ENCODE results near the gene SPOCK2. TPM values are rescaled to one million over a fixed set of nuclear protein-coding genes. Genes with fewer than 3 reads are reported as not detected.
A peak's percentile ranks its signal among the peaks of the same experiment; 100 is the strongest.

The SPOCK2 gene
- total and polyA plus RNA-seq, 2 donors (not counting 1 experiment from before 2014, with no cell fraction given), result 0.02 to 0.33 TPM

DNA sequence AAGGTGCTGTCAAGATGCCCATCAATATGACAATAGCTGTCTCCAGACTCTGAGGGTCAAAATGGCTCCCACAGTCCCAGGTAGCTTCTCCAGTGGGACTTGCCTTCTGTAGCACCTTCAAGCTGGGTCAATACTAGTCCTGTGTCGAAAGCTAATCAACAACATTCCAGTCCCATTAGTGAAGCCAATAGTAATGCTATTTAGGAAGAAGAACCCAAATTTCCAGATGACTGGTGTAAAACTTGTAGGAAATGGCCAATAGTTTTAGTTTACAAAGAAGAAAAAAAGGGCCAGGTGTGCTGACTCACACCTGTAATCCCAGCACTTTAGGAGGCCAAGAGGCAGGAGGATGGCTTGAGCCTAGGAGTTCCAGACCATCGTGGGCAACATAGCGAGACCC is 2.0 kb upstream of the SPOCK2 start:
- Histone ChIP-seq H3K79me2 (ENCODE audit: control insufficient read depth, insufficient read depth, low read length) (no peaks in the 10 kb centered on the region), H3K36me3 (ENCODE audit: control insufficient read depth, insufficient read depth, low read length) (no peaks in the 10 kb centered on the region), H2AFZ (ENCODE audit: low read length) (no peak overlapping the region), H3K4me3 (replicated peaks in 1 of 4; ENCODE audit: control extremely low read depth in 1 of 4, insufficient read depth in 1 of 4, low read depth in 3 of 4, low read length in 4 of 4) (no peak overlapping the region), H3K27me3 (ENCODE audit: control insufficient read depth, insufficient read depth, low read length) (peaks cover 32% of the 10 kb centered on the region), H3K4me1 (ENCODE audit: control insufficient read depth, extremely low read depth, insufficient read depth, low read length) (no peaks in the 10 kb centered on the region), H4K20me1 (ENCODE audit: control insufficient read depth, extremely low read depth, insufficient read depth, low read length) (no peaks in the 10 kb centered on the region), H3K9ac (ENCODE audit: insufficient read depth, low read length) (no peak overlapping the region), H3K27ac (ENCODE audit: insufficient read depth, low read length) (no peak overlapping the region), H3K4me2 (ENCODE audit: extremely low read depth, insufficient read depth, low read length) (no peak overlapping the region), H3K9me3 (ENCODE audit: control insufficient read depth, insufficient read depth, low read depth, low read length) (no peaks in the 10 kb centered on the region)
- no peak for DNase-seq (ENCODE audit: low read depth in 2 of 2)
- TF ChIP-seq EZH2 (IDR thresholded peaks at IDR 0.05; ENCODE audit: low read length, missing control alignments), result no peak
- TF ChIP-seq, protein P1, sequence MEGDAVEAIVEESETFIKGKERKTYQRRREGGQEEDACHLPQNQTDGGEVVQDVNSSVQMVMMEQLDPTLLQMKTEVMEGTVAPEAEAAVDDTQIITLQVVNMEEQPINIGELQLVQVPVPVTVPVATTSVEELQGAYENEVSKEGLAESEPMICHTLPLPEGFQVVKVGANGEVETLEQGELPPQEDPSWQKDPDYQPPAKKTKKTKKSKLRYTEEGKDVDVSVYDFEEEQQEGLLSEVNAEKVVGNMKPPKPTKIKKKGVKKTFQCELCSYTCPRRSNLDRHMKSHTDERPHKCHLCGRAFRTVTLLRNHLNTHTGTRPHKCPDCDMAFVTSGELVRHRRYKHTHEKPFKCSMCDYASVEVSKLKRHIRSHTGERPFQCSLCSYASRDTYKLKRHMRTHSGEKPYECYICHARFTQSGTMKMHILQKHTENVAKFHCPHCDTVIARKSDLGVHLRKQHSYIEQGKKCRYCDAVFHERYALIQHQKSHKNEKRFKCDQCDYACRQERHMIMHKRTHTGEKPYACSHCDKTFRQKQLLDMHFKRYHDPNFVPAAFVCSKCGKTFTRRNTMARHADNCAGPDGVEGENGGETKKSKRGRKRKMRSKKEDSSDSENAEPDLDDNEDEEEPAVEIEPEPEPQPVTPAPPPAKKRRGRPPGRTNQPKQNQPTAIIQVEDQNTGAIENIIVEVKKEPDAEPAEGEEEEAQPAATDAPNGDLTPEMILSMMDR (conservative IDR thresholded peaks at IDR 0.05 in 1 of 2, IDR thresholded peaks at IDR 0.05 in 1 of 2; ENCODE audit: low read depth in 1 of 2, low read length in 2 of 2), result no peak

- no peaks in the 10 kb centered on the region for H3K36me3 ChIP-seq (ENCODE audit: control insufficient read depth, insufficient read depth, low read length)
- H3K27ac ChIP-seq (ENCODE audit: insufficient read depth, low read length), result no peak overlapping the region
- no peaks in the 10 kb centered on the region for H4K20me1 ChIP-seq (ENCODE audit: control insufficient read depth, extremely low read depth, insufficient read depth, low read length)
- H3K9me3 ChIP-seq (ENCODE audit: control insufficient read depth, insufficient read depth, low read depth, low read length), result no peaks in the 10 kb centered on the region
- no peaks in the 10 kb centered on the region for H3K79me2 ChIP-seq (ENCODE audit: control insufficient read depth, insufficient read depth, low read length)
- DNase-seq (ENCODE audit: low read depth in 2 of 2), result peak in 1 of 2 donors; percentile 50
- no peak for TF ChIP-seq EZH2 (IDR thresholded peaks at IDR 0.05; ENCODE audit: low read length, missing control alignments)
- no peak overlapping the region for H2AFZ ChIP-seq (ENCODE audit: low read length)
- no peak overlapping the region for H3K4me2 ChIP-seq (ENCODE audit: extremely low read depth, insufficient read depth, low read length)
- no peaks in the 10 kb centered on the region for H3K4me1 ChIP-seq (ENCODE audit: control insufficient read depth, extremely low read depth, insufficient read depth, low read length)
- peaks cover 32% of the 10 kb centered on the region for H3K27me3 ChIP-seq (ENCODE audit: control insufficient read depth, insufficient read depth, low read length)
- no peak overlapping the region for H3K4me3 ChIP-seq (replicated peaks in 1 of 4; ENCODE audit: control extremely low read depth in 1 of 4, insufficient read depth in 1 of 4, low read depth in 3 of 4, low read length in 4 of 4)
- H3K9ac ChIP-seq (ENCODE audit: insufficient read depth, low read length), result no peak overlapping the region
These were observed 1.3 kb upstream of the SPOCK2 start for GRCh38 chr10:72089618-72090017.

GRCh38 chr10:72088889-72089575 is 681 bp upstream of the SPOCK2 start:
- no peak overlapping the region for H3K4me2 ChIP-seq (ENCODE audit: extremely low read depth, insufficient read depth, low read length)

More at GRCh38 chr10:72088889-72089575, 681 bp upstream of the SPOCK2 start:
- H3K9me3 ChIP-seq (ENCODE audit: control insufficient read depth, insufficient read depth, low read depth, low read length), result no peaks in the 10 kb centered on the region
- H3K36me3 ChIP-seq (ENCODE audit: control insufficient read depth, insufficient read depth, low read length), result no peaks in the 10 kb centered on the region
- peak in 1 of 2 donors; percentile 60 for DNase-seq (ENCODE audit: low read depth in 2 of 2)
- no peak for TF ChIP-seq EZH2 (IDR thresholded peaks at IDR 0.05; ENCODE audit: low read length, missing control alignments)
- TF ChIP-seq, protein P1 (conservative IDR thresholded peaks at IDR 0.05 in 1 of 2, IDR thresholded peaks at IDR 0.05 in 1 of 2; ENCODE audit: low read depth in 1 of 2, low read length in 2 of 2), result no peak
- H3K27me3 ChIP-seq (ENCODE audit: control insufficient read depth, insufficient read depth, low read length), result peaks cover 32% of the 10 kb centered on the region
- no peak overlapping the region for H3K4me3 ChIP-seq (replicated peaks in 1 of 4; ENCODE audit: control extremely low read depth in 1 of 4, insufficient read depth in 1 of 4, low read depth in 3 of 4, low read length in 4 of 4)
- no peaks in the 10 kb centered on the region for H3K79me2 ChIP-seq (ENCODE audit: control insufficient read depth, insufficient read depth, low read length)
- H2AFZ ChIP-seq (ENCODE audit: low read length), result no peak overlapping the region
- no peak overlapping the region for H3K9ac ChIP-seq (ENCODE audit: insufficient read depth, low read length)
- no peaks in the 10 kb centered on the region for H3K4me1 ChIP-seq (ENCODE audit: control insufficient read depth, extremely low read depth, insufficient read depth, low read length)
- H4K20me1 ChIP-seq (ENCODE audit: control insufficient read depth, extremely low read depth, insufficient read depth, low read length), result no peaks in the 10 kb centered on the region
- no peak overlapping the region for H3K27ac ChIP-seq (ENCODE audit: insufficient read depth, low read length)

Data from fibroblast of lung (primary cell).